CD8-positive, alpha-beta memory T cell (primary cell): ENCODE data around the gene ZNF418. TPM values are rescaled to one million over a fixed set of nuclear protein-coding genes. Genes with fewer than 3 reads are reported as not detected.

Experiments used
- CTCF ChIA-PET: fragments of 350-600 bp; sonication (Branson Sonifier 250); formaldehyde crosslinking; loops from one replicate; lab custom pipeline; 2021; ENCODE audit warnings: antibody characterized with exemption; lab: Charles Lee
- POLR2A ChIA-PET: fragments of 350-600 bp; sonication (Branson Sonifier 250); formaldehyde crosslinking; loops from one replicate; lab custom pipeline; 2021; ENCODE audit warnings: antibody characterized with exemption; lab: Charles Lee
- DNase-seq, 5 donors: peaks; one replicate each; pipeline versions ENCODE4 v3.0.0 to v3.0.0-alpha.2; 2020 to 2022; ENCODE audit warnings: mixed read lengths in 1 of 5
- H3K27ac ChIP-seq: one replicate; pipeline ENCODE4 v1.7.0; 2013; ENCODE audit warnings: low read depth, mild to moderate bottlenecking, low read length, moderate library complexity
- H3K27me3 ChIP-seq: 2 replicates; pipeline ENCODE4 v1.7.0; 2013; ENCODE audit warnings: low read length, mild to moderate bottlenecking; ENCODE audit not compliant: insufficient read depth, poor library complexity, severe bottlenecking
- H3K36me3 ChIP-seq: 2 replicates; pipeline ENCODE4 v1.7.0; 2013; ENCODE audit warnings: mild to moderate bottlenecking, low read length, moderate library complexity; ENCODE audit not compliant: insufficient read depth
- H3K4me1 ChIP-seq: 2 replicates; pipeline ENCODE4 v1.7.0; 2013; ENCODE audit warnings: mild to moderate bottlenecking, low read length, moderate library complexity; ENCODE audit not compliant: insufficient read depth
- H3K4me3 ChIP-seq: 2 replicates; pipeline ENCODE4 v1.7.0; 2013; ENCODE audit warnings: mild to moderate bottlenecking, low read length
- H3K9me3 ChIP-seq: 2 replicates; pipeline ENCODE4 v1.7.0; 2013; ENCODE audit warnings: mild to moderate bottlenecking, low read length
- H3K27ac Mint-ChIP-seq, 8 donors: one replicate each; pipeline ENCODE4 v1.8.0; 2020 to 2021; ENCODE audit warnings: mixed read lengths in 8 of 8, mild to moderate bottlenecking in 6 of 8, inconsistent platforms in 3 of 8, moderate library complexity in 3 of 8
- H3K27me3 Mint-ChIP-seq, 2 donors: one replicate each; pipeline ENCODE4 v1.8.0; 2020 to 2021; ENCODE audit warnings: mixed read lengths in 2 of 2, mild to moderate bottlenecking in 1 of 2, moderate library complexity in 1 of 2
- H3K36me3 Mint-ChIP-seq, 3 donors: one replicate each; pipeline ENCODE4 v1.8.0; 2020 to 2021; ENCODE audit warnings: mixed read lengths in 3 of 3, inconsistent platforms in 1 of 3, mild to moderate bottlenecking in 1 of 3
- H3K4me1 Mint-ChIP-seq, 3 donors: one replicate each; pipeline ENCODE4 v1.8.0; 2020 to 2021; ENCODE audit warnings: mixed read lengths in 3 of 3, inconsistent platforms in 1 of 3, mild to moderate bottlenecking in 1 of 3
- H3K4me3 Mint-ChIP-seq, 7 donors: one replicate each; pipeline ENCODE4 v1.8.0; 2020 to 2021; ENCODE audit warnings: mixed read lengths in 7 of 7, mild to moderate bottlenecking in 6 of 7, moderate library complexity in 4 of 7, inconsistent platforms in 2 of 7
- H3K9me3 Mint-ChIP-seq, 5 donors: one replicate each; pipeline ENCODE4 v1.8.0; 2020 to 2022; ENCODE audit warnings: mixed read lengths in 5 of 5, mild to moderate bottlenecking in 3 of 5, moderate library complexity in 2 of 5, inconsistent platforms in 1 of 5
- polyA plus RNA-seq: library from polyadenylated mRNA; unstranded; fragments of 300-500 nt; fragmentation: Illumina TruSeq; gene quantifications from one replicate; pipeline ENCODE4 v1.2.3, GENCODE V29; 2021
- total RNA-seq, 2 experiments: library from RNA; stranded (reverse); gene quantifications; one replicate each; pipeline ENCODE4 v1.2.3, GENCODE V29; 2021

Gene ZNF418
- total RNA-seq (1 to 10 TPM; 5.1 to 6.7 TPM), polyA plus RNA-seq (3.3 TPM)

DNA sequence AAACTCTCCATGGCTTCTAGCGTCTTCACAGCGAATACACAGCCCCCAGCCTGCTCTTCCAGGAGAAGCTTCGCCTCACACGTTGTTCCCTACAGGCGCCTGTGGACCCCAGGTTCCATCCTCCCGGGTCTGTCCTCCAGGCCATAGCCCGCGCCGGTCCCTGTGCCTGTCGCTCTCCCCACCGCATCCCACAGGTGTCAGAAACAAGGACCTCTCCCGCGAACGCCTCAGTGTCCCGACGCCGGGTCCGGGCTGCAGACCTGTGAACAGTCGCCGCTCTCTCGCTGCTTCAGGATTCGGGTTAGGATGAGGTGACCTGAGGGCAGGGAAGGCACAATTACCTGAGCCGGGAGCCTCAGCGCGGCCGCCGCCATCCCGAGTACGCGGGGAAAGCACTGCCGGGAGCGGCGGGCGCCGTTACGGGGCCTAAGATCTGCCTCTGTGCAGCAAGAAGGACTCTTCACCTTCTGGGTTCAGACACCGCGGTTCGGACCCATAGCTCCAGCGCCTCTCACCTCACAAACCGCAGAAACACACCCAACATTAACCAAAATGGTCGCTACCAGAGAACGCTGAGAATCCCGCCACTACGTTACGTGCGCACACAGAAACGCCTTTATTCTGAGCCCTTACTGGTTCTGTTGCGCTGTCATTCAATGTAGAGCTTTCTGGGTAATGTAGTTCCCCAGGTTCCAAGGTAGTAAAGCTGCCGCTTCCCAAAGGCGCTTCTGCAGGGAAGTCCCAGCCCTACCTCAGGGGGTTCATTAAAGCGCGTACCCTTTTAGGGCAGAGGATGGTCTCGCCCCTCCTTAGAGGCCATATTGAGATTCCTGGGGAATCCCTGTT lies at the start of gene ZNF418:
TSS of gene ZNF418 (minus strand) at position 583 of the 846 bp plus-strand sequence. CDS start 1,580 bp downstream, outside the sequence.
- Mint-ChIP-seq H3K4me1 (peaks cover 0 to 21% (median 8%) of the 10 kb centered on the region in 3 donors), H3K9me3 (peaks cover 21 to 94% (median 79%) of the 10 kb centered on the region in 5 donors), H3K36me3 (peaks cover 25 to 60% (median 52%) of the 10 kb centered on the region in 3 donors), H3K27me3 (no peaks in the 10 kb centered on the region), H3K27ac (peak within 1 kb of the TSS in 6 of 8 donors; percentile 6 to 92 (median 68)), H3K4me3 (peak within 1 kb of the TSS; percentile 78 to 93 (median 87))
- DNase-seq, result peak in 4 of 5 donors; percentile 11 to 78 (median 42)
- H3K36me3 ChIP-seq, result no peaks in the 10 kb centered on the region
- H3K27ac ChIP-seq, result no peak within 1 kb of the TSS
- no peaks in the 10 kb centered on the region for H3K27me3 ChIP-seq
- H3K9me3 ChIP-seq, result peaks cover 36% of the 10 kb centered on the region
- ChIA-PET CTCF (no interaction called here), POLR2A (interaction anchor here (1.0 kb wide), 1 partner anchor 18 kb away, joined by 7 read pairs; the partner anchor contains the start of gene ZNF417)
- no peaks in the 10 kb centered on the region for H3K4me1 ChIP-seq
- peak within 1 kb of the TSS; percentile 32 for H3K4me3 ChIP-seq

DNA sequence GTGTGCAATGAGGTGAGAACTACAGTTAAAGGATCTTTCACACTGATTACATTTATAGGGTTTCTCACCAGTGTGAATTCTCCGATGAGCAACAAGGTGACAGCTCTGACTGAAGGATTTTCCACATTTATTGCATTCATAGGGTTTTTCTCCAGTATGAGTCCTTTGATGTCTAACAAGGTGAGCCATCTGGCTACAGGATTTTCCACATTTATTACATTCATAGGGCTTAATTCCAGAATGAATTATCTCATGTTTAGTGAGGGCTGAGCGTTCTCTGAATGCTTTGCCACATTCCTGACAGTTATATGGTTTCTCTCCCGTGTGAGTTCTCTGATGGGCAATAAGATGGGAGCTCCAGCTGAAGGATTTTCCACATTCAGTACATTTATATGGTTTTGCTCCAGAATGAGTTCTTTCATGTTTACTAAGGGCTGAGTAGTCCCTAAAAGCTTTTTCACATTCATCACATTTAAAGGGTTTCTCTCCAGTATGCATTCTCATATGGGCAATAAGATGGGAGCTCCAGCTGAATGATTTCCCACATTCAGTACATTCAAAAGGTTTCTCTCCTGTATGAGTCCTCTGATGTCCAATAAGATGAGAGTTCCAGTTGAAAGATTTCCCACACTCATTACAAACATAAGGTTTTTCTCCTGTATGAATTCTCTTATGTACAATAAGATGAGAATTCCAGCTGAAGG lies 43.5 kb upstream of the ZNF418 start:
- CTCF ChIA-PET, result interaction anchor here (0.8 kb wide), 1 partner anchor 9 kb away, joined by 3 read pairs; no protein-coding TSS in a partner anchor
- peaks cover 68 to 100% (median 98%) of the 10 kb centered on the region in 5 donors for H3K9me3 Mint-ChIP-seq
- peak overlapping the region; percentile 6 for H3K4me3 ChIP-seq
- no peak overlapping the region for H3K4me3 Mint-ChIP-seq
- no peaks in the 10 kb centered on the region for H3K27me3 ChIP-seq
- no peaks in the 10 kb centered on the region for H3K4me1 ChIP-seq
- H3K36me3 ChIP-seq, result peaks cover 41% of the 10 kb centered on the region
- H3K27ac Mint-ChIP-seq, result no peak overlapping the region
- H3K36me3 Mint-ChIP-seq, result peaks cover 44 to 88% (median 87%) of the 10 kb centered on the region in 3 donors
- no peak for DNase-seq
- no peak overlapping the region for H3K27ac ChIP-seq
- peaks cover 89% of the 10 kb centered on the region for H3K9me3 ChIP-seq
- POLR2A ChIA-PET, result no interaction called here
- peaks cover 0 to 4% of the 10 kb centered on the region in 2 donors for H3K27me3 Mint-ChIP-seq
- H3K4me1 Mint-ChIP-seq, result no peaks in the 10 kb centered on the region

DNA sequence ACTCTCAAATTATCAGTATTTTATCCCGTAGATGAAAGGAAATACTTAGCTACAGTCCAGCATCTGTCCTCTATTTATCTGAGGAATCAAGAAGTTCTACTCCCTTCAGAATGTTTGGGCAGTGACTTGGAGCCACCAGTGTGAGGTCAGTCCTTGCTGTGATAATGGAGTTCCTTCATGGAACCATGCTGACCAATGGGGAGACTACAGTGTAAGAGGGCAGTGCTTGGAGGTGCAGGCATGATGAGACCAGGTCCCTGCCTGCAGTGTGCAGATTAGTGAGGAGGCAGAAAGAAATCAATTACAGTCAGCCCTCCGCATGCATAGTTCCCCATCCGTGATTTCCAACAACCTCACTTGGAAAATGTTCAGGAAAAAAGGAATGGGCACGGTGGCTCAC lies 39.2 kb upstream of the ZNF418 start, which contains the start of gene C19orf18:
TSS of gene C19orf18 (minus strand) at position 101 of the 400 bp plus-strand sequence. CDS start 102 bp downstream, outside the sequence.
- POLR2A ChIA-PET, result no interaction called here
- Mint-ChIP-seq H3K4me1 (no peaks in the 10 kb centered on the region), H3K4me3 (no peak within 1 kb of the TSS), H3K9me3 (peaks cover 50 to 97% (median 90%) of the 10 kb centered on the region in 5 donors), H3K27ac (no peak within 1 kb of the TSS), H3K27me3 (peaks cover 0 to 2% of the 10 kb centered on the region in 2 donors), H3K36me3 (peaks cover 15 to 66% (median 63%) of the 10 kb centered on the region in 3 donors)
- Histone ChIP-seq H3K9me3 (peaks cover 59% of the 10 kb centered on the region), H3K27me3 (no peaks in the 10 kb centered on the region), H3K4me3 (no peak within 1 kb of the TSS), H3K4me1 (no peaks in the 10 kb centered on the region), H3K36me3 (peaks cover 1% of the 10 kb centered on the region), H3K27ac (no peak within 1 kb of the TSS)
- CTCF ChIA-PET, result no interaction called here
- no peak for DNase-seq

DNA sequence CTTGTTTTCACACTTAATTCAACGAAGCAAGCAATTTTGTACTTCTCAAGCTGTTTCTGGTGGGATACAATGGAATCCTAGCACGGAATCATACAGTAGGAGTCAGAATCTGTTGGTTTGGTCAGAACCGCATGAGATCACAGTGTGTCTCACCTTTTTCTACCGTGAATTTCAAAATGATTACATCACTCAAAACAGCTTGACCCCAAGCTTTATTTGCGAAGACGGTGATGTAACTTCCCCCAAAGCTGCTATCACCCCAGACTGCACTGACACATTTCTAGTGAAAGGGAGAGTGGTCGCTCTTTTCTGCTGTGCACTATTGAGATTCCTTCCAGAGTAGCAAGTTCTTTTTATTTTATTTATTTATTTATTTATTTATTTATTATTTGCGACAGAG lies 29.6 kb upstream of the ZNF418 start:
- no peaks in the 10 kb centered on the region for H3K36me3 ChIP-seq
- peaks cover 14% of the 10 kb centered on the region for H3K9me3 ChIP-seq
- no peaks in the 10 kb centered on the region for H3K4me1 Mint-ChIP-seq
- H3K4me1 ChIP-seq, result no peaks in the 10 kb centered on the region
- CTCF ChIA-PET, result no interaction called here
- peaks cover 0 to 1% of the 10 kb centered on the region in 2 donors for H3K27me3 Mint-ChIP-seq
- no peaks in the 10 kb centered on the region for H3K27me3 ChIP-seq
- POLR2A ChIA-PET, result no interaction called here
- peaks cover 5 to 31% (median 28%) of the 10 kb centered on the region in 3 donors for H3K36me3 Mint-ChIP-seq
- peaks cover 23 to 73% (median 58%) of the 10 kb centered on the region in 5 donors for H3K9me3 Mint-ChIP-seq
- H3K4me3 Mint-ChIP-seq, result no peak overlapping the region
- no peak for DNase-seq
- no peak overlapping the region for H3K4me3 ChIP-seq
- no peak overlapping the region for H3K27ac ChIP-seq
- no peak overlapping the region for H3K27ac Mint-ChIP-seq

DNA sequence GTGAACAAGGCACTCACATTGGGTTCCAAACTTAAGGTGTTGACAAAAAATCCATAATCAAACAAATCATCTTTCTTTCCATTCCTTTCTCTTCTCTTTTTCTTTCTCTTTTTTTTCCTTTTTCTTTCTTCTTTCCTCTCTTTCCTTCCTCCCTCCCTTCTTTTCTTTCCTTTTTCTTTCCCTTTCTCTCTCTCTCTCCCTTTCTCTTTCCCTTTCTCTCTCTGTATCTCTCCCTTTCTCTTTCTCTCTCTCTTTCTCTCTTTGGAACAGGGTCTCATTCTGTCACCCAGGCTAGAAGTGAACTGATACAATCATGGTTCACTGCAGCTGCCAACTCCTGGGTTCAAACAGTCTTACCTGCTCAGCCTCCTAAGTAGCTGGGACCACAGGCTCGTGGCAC lies 26.6 kb upstream of the ZNF418 start:
- no peaks in the 10 kb centered on the region for H3K4me1 ChIP-seq
- no peaks in the 10 kb centered on the region for H3K27me3 ChIP-seq
- Mint-ChIP-seq H3K4me1 (no peaks in the 10 kb centered on the region), H3K4me3 (no peak overlapping the region), H3K27ac (no peak overlapping the region), H3K36me3 (peaks cover 5 to 32% (median 18%) of the 10 kb centered on the region in 3 donors), H3K9me3 (peaks cover 19 to 68% (median 54%) of the 10 kb centered on the region in 5 donors), H3K27me3 (peaks cover 1 to 7% of the 10 kb centered on the region in 2 donors)
- no peak for DNase-seq
- H3K9me3 ChIP-seq, result peaks cover 6% of the 10 kb centered on the region
- no peak overlapping the region for H3K27ac ChIP-seq
- CTCF ChIA-PET, result no interaction called here
- H3K36me3 ChIP-seq, result no peaks in the 10 kb centered on the region
- no peak overlapping the region for H3K4me3 ChIP-seq
- POLR2A ChIA-PET, result no interaction called here

DNA sequence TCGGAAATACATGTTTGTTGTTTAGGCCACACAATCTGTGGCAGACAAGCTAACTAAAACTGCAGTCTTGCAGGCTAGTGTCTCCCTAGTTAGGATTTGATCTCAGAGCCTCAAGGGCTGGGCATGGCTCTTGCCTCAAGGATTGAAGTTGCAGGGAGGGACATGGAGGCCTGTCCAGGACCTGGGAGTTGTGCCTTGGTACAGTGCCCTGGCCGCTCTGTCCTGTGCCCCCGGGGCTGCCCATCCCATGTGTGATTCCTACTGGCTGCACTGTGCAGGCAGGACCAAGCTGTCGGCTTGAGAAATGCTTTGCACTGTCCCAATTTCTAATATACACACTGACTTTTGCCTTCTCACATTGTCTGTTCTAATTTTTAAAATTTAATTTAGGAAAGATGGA lies 19.8 kb upstream of the ZNF418 start:
- DNase-seq, result no peak
- Mint-ChIP-seq H3K36me3 (peaks cover 5 to 35% (median 6%) of the 10 kb centered on the region in 3 donors), H3K27me3 (peaks cover 6 to 13% of the 10 kb centered on the region in 2 donors), H3K27ac (no peak overlapping the region), H3K4me3 (no peak overlapping the region), H3K4me1 (no peaks in the 10 kb centered on the region), H3K9me3 (peaks cover 9 to 64% (median 44%) of the 10 kb centered on the region in 5 donors)
- Histone ChIP-seq H3K9me3 (no peaks in the 10 kb centered on the region), H3K4me3 (no peak overlapping the region), H3K36me3 (no peaks in the 10 kb centered on the region), H3K27me3 (no peaks in the 10 kb centered on the region), H3K27ac (no peak overlapping the region), H3K4me1 (no peaks in the 10 kb centered on the region)
- POLR2A ChIA-PET, result no interaction called here
- CTCF ChIA-PET, result no interaction called here

DNA sequence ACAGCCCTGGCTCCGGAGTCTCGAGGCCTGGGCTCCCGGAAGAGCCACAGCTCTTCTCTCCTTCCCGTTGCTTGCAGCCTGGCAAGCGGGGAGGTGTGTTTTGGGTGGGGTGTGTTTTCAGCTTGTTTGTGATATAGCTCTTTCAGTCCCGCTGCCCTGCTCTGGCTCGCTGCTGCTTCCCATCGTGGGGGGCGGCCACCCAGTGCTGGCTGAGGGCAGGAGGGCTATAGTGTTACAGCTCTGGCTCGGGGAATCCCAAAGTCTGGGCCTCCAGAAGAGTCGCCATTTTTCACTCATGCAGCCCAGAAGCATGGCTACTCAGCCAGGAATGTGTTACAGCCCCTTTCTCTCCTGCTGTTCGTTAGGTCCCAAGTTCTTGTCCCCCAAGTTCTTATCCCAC lies 14.5 kb upstream of the ZNF418 start:
- peaks cover 15 to 61% (median 38%) of the 10 kb centered on the region in 5 donors for H3K9me3 Mint-ChIP-seq
- Histone ChIP-seq H3K27me3 (no peaks in the 10 kb centered on the region), H3K9me3 (no peaks in the 10 kb centered on the region), H3K36me3 (no peaks in the 10 kb centered on the region), H3K4me3 (no peak overlapping the region), H3K27ac (no peak overlapping the region), H3K4me1 (peaks cover 11% of the 10 kb centered on the region)
- peaks cover 19 to 26% (median 25%) of the 10 kb centered on the region in 3 donors for H3K4me1 Mint-ChIP-seq
- no peak for DNase-seq
- no peak overlapping the region for H3K4me3 Mint-ChIP-seq
- ChIA-PET POLR2A (no interaction called here), CTCF (no interaction called here)
- no peak overlapping the region for H3K27ac Mint-ChIP-seq
- H3K27me3 Mint-ChIP-seq, result peaks cover 5 to 6% of the 10 kb centered on the region in 2 donors
- peaks cover 19 to 38% (median 23%) of the 10 kb centered on the region in 3 donors for H3K36me3 Mint-ChIP-seq
